ENCODE data around the gene OLFM1.
"Not testable (repeated sequence)": the region's sequence is repeated elsewhere in the genome, so short reads cannot be mapped to it uniquely, and the experiment has no call there.

The OLFM1 gene

GRCh38 chr9:135108831-135109510 lies 21.5 kb downstream of the OLFM1 start:
- DNase-seq, result no peak

- DNase-seq, result no peak
Observed at GRCh38 chr9:135109650-135110049, 22.2 kb downstream of the OLFM1 start.

- DNase-seq, result no peak
Observed at GRCh38 chr9:135110416-135110815, 22.9 kb downstream of the OLFM1 start.

GRCh38 chr9:135111600-135111999 lies 24.1 kb downstream of the OLFM1 start:
- not testable (repeated sequence) for DNase-seq

- DNase-seq, result no peak
Observed at GRCh38 chr9:135116371-135116770, 28.9 kb downstream of the OLFM1 start.

GRCh38 chr9:135116881-135117280 lies 29.4 kb downstream of the OLFM1 start:
- DNase-seq, result no peak

- no peak for DNase-seq
Observed at GRCh38 chr9:135117281-135117680, 29.8 kb downstream of the OLFM1 start.

- no peak for DNase-seq
Observed at GRCh38 chr9:135119496-135120064, 32.1 kb downstream of the OLFM1 start.

GRCh38 chr9:135120249-135120648 lies 32.8 kb downstream of the OLFM1 start:
- no peak for DNase-seq

- DNase-seq, result no peak
Observed at GRCh38 chr9:135122316-135122715, 34.8 kb downstream of the OLFM1 start.

- no peak for DNase-seq
Observed at GRCh38 chr9:135123126-135123772, 35.8 kb downstream of the OLFM1 start.

- no peak for DNase-seq
Observed at GRCh38 chr9:135123773-135124134, 36.3 kb downstream of the OLFM1 start.

GRCh38 chr9:135126451-135127187 lies 39.2 kb downstream of the OLFM1 start:
- no peak for DNase-seq

GRCh38 chr9:135127718-135128670 lies 40.5 kb downstream of the OLFM1 start:
- no peak for DNase-seq

GRCh38 chr9:135129137-135129695 lies 41.7 kb downstream of the OLFM1 start:
- no peak for DNase-seq

GRCh38 chr9:135130207-135130976 lies 42.9 kb downstream of the OLFM1 start:
- DNase-seq, result peak; percentile 48

GRCh38 chr9:135131488-135131887 lies 44.0 kb downstream of the OLFM1 start:
- no peak for DNase-seq

GRCh38 chr9:135132008-135132407 lies 44.5 kb downstream of the OLFM1 start:
- DNase-seq, result no peak

GRCh38 chr9:135134268-135135022 lies 47.0 kb downstream of the OLFM1 start:
- no peak for DNase-seq

- no peak for DNase-seq
Observed at GRCh38 chr9:135135171-135135928, 47.9 kb downstream of the OLFM1 start.

Data from stimulated activated CD4-positive, alpha-beta T cell treated with anti-CD3 and anti-CD28 coated beads, Interleukin-15, amount 100 ng/mL, for 24 hours (primary cell).